ENCODE data around the gene SPINK4.

Gene SPINK4

GRCh38 chr9:33294670-33295432 is 54.9 kb downstream of the SPINK4 start:
- no peak for DNase-seq

- no peak for DNase-seq
Measured at GRCh38 chr9:33295571-33295970, 55.6 kb downstream of the SPINK4 start.

GRCh38 chr9:33297432-33297831 is 57.5 kb downstream of the SPINK4 start:
- peak; percentile 98 for DNase-seq

All from MV-4-11 (cell line).